Transverse colon (tissue), 4 donors: ENCODE results near the gene PPP1R1B.

Source experiments
- POLR2A ChIP-seq: fragments of 450-650 bp; IDR thresholded peaks from one replicate; pipeline ENCODE4 v1.6.1; 2016; ENCODE audit warnings: antibody characterized with exemption, mild to moderate bottlenecking, moderate library complexity
- POLR2AphosphoS5 ChIP-seq, 3 donors: sonication (generic); formaldehyde crosslinking; IDR thresholded peaks; one replicate each; pipeline ENCODE4 v1.6.1; 2016; ENCODE audit warnings: antibody characterized with exemption in 3 of 3
- TF ChIP-seq, protein P1 (sequence below), 5 experiments: fragments of 200-600 bp in 3 of 5; fragments of 450-650 bp in 2 of 5; sonication (generic) in 3 of 5; IDR thresholded peaks; 1 replicate in 2 of 5; 2 replicates in 3 of 5; pipeline ENCODE4 v1.5.1; 2016 to 2017; ENCODE audit warnings: antibody characterized with exemption in 5 of 5, inconsistent platforms in 3 of 5, mild to moderate bottlenecking in 2 of 5, moderate library complexity in 1 of 5

DNA sequence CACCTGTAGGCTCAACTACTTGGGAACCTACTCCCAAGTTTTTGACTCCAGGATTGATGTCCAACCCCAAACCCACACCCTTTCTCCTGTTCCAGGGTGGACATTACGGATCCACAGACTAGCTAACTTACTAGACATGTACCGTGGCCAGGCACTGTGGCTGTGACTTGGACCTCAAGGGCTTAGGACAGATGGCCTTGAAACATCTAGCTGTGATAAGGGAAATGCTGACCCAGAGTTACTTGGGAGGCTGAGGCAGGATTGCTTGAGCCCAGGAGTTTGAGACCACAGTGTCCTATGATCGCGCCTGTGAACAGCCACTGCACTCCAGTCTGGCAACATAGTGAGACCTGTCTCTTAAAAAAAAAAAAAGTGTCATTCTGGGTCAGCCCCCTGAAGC, 14.3 kb downstream of the PPP1R1B start:
- TF ChIP-seq, protein P1, sequence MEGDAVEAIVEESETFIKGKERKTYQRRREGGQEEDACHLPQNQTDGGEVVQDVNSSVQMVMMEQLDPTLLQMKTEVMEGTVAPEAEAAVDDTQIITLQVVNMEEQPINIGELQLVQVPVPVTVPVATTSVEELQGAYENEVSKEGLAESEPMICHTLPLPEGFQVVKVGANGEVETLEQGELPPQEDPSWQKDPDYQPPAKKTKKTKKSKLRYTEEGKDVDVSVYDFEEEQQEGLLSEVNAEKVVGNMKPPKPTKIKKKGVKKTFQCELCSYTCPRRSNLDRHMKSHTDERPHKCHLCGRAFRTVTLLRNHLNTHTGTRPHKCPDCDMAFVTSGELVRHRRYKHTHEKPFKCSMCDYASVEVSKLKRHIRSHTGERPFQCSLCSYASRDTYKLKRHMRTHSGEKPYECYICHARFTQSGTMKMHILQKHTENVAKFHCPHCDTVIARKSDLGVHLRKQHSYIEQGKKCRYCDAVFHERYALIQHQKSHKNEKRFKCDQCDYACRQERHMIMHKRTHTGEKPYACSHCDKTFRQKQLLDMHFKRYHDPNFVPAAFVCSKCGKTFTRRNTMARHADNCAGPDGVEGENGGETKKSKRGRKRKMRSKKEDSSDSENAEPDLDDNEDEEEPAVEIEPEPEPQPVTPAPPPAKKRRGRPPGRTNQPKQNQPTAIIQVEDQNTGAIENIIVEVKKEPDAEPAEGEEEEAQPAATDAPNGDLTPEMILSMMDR (IDR thresholded peaks at IDR 0.05): no peak
- no peak for TF ChIP-seq POLR2A
- no peak for TF ChIP-seq POLR2AphosphoS5 (IDR thresholded peaks at IDR 0.05)
